Stimulated activated CD4-positive, alpha-beta T cell treated with anti-CD3 and anti-CD28 coated beads, Interleukin-12 subunit alpha, Interleukin-12 subunit beta, amount 100 ng/mL, for 24 hours (primary cell): ENCODE data around the gene SERF1B.
"Not testable (repeated sequence)": the region's sequence is repeated elsewhere in the genome, so short reads cannot be mapped to it uniquely, and the experiment has no call there.

Source experiments
- DNase-seq, 2 experiments: peaks; one replicate each; pipeline ENCODE4 v3.0.0-alpha.2; 2020; ENCODE audit warnings: low read depth in 2 of 2

The SERF1B gene

GRCh38 chr5:70025106-70025844, at the start of gene SERF1B:
SERF1B (plus strand) TSS chr5:70025251; CDS start chr5:70025452, 201 bp downstream.
- DNase-seq, result not testable (repeated sequence)

- DNase-seq, result not testable (repeated sequence)
These were observed 33.3 kb upstream of the SERF1B start for GRCh38 chr5:69991713-69992112.

- DNase-seq, result not testable (repeated sequence)
These were observed 29.5 kb upstream of the SERF1B start for GRCh38 chr5:69995535-69995934.

- not testable (repeated sequence) for DNase-seq
These were observed 4.4 kb upstream of the SERF1B start for GRCh38 chr5:70020660-70021059.

GRCh38 chr5:70025845-70026145, 744 bp downstream of the SERF1B start:
- not testable (repeated sequence) for DNase-seq

- not testable (repeated sequence) for DNase-seq
These were observed 6.2 kb downstream of the SERF1B start for GRCh38 chr5:70031204-70031603.

GRCh38 chr5:70041411-70041810, 16.4 kb downstream of the SERF1B start:
- DNase-seq, result not testable (repeated sequence)

- DNase-seq, result not testable (repeated sequence)
These were observed 24.7 kb downstream of the SERF1B start for GRCh38 chr5:70049790-70050142.

GRCh38 chr5:70056289-70056942, 31.4 kb downstream of the SERF1B start:
- DNase-seq, result not testable (repeated sequence)

- DNase-seq, result not testable (repeated sequence)
These were observed 32.1 kb downstream of the SERF1B start for GRCh38 chr5:70057140-70057539.

- DNase-seq, result not testable (repeated sequence)
These were observed 52.6 kb downstream of the SERF1B start for GRCh38 chr5:70077632-70078031.

- DNase-seq, result not testable (repeated sequence)
These were observed 63.9 kb downstream of the SERF1B start for GRCh38 chr5:70088907-70089464.

- DNase-seq, result not testable (repeated sequence)
These were observed 66.7 kb downstream of the SERF1B start for GRCh38 chr5:70091776-70092175.
